Fibroblast of skin of abdomen (primary cell): ENCODE results near the gene ALDH3B1.

Experiments
- DNase-seq: peaks from one replicate; pipeline ENCODE4 v3.0.0-alpha.2; 2013

The ALDH3B1 gene

GRCh38 chr11:68013611-68014156 lies 3.6 kb downstream of the ALDH3B1 start:
- no peak for DNase-seq

GRCh38 chr11:68014157-68014946 lies 4.2 kb downstream of the ALDH3B1 start:
- DNase-seq: peak; percentile 44

GRCh38 chr11:68014947-68015447 lies 4.9 kb downstream of the ALDH3B1 start:
- no peak for DNase-seq

GRCh38 chr11:68015467-68015866 lies 5.3 kb downstream of the ALDH3B1 start:
- DNase-seq: no peak

GRCh38 chr11:68016161-68016903 lies 6.2 kb downstream of the ALDH3B1 start:
- no peak for DNase-seq

GRCh38 chr11:68016904-68017817 lies 7.0 kb downstream of the ALDH3B1 start:
- DNase-seq: no peak

GRCh38 chr11:68017980-68018729 lies 8.0 kb downstream of the ALDH3B1 start:
- no peak for DNase-seq

- DNase-seq: no peak
Observed at GRCh38 chr11:68018730-68019190, 8.6 kb downstream of the ALDH3B1 start.

GRCh38 chr11:68019486-68019885 lies 9.4 kb downstream of the ALDH3B1 start:
- no peak for DNase-seq

GRCh38 chr11:68020575-68020974 lies 10.4 kb downstream of the ALDH3B1 start:
- no peak for DNase-seq

- no peak for DNase-seq
Observed at GRCh38 chr11:68021167-68021787, 11.2 kb downstream of the ALDH3B1 start.

GRCh38 chr11:68022531-68022930 lies 12.4 kb downstream of the ALDH3B1 start:
- DNase-seq: no peak

- DNase-seq: no peak
Observed at GRCh38 chr11:68024508-68024907, 14.4 kb downstream of the ALDH3B1 start.

- DNase-seq: no peak
Observed at GRCh38 chr11:68025047-68025446, 14.9 kb downstream of the ALDH3B1 start.

- no peak for DNase-seq
Observed at GRCh38 chr11:68026391-68027105, 16.4 kb downstream of the ALDH3B1 start.

- DNase-seq: no peak
Observed at GRCh38 chr11:68027667-68028066, 17.5 kb downstream of the ALDH3B1 start.

GRCh38 chr11:68028802-68029545 lies 18.8 kb downstream of the ALDH3B1 start:
- DNase-seq: peak; percentile 46

- DNase-seq: peak; percentile 99
Observed at GRCh38 chr11:68030318-68031143, 20.4 kb downstream of the ALDH3B1 start, which contains the start of gene NDUFS8. TSS of gene NDUFS8 (plus strand) at chr11:68030681. CDS start at chr11:68032152, 1,471 bp downstream.

GRCh38 chr11:68031144-68031464 lies 21.0 kb downstream of the ALDH3B1 start:
- DNase-seq: no peak
